ENCODE measurements around the gene STARD13.

Gene STARD13

GRCh38 chr13:33150662-33151061 lies 134.9 kb downstream of the STARD13 start:
- TF ChIP-seq CTCF (IDR thresholded peaks at IDR 0.05; ENCODE audit: insufficient read depth, low read depth, low read length, missing control alignments) = no peak
- no peak overlapping the region for H3K4me3 ChIP-seq (ENCODE audit: low read length)
- DNase-seq (ENCODE audit: low read depth) = no peak

GRCh38 chr13:33150126-33150525 lies 135.4 kb downstream of the STARD13 start:
- H3K4me3 ChIP-seq (ENCODE audit: low read length) = no peak overlapping the region
- no peak for TF ChIP-seq CTCF (IDR thresholded peaks at IDR 0.05; ENCODE audit: insufficient read depth, low read depth, low read length, missing control alignments)
- peak; percentile 51 for DNase-seq (ENCODE audit: low read depth)

- TF ChIP-seq CTCF (IDR thresholded peaks at IDR 0.05; ENCODE audit: insufficient read depth, low read depth, low read length, missing control alignments) = no peak
- DNase-seq (ENCODE audit: low read depth) = no peak
- no peak overlapping the region for H3K4me3 ChIP-seq (ENCODE audit: low read length)
These were observed 137.7 kb downstream of the STARD13 start for GRCh38 chr13:33147832-33148231.

GRCh38 chr13:33146843-33147611 lies 138.5 kb downstream of the STARD13 start:
- TF ChIP-seq CTCF (IDR thresholded peaks at IDR 0.05; ENCODE audit: insufficient read depth, low read depth, low read length, missing control alignments) = no peak
- no peak overlapping the region for H3K4me3 ChIP-seq (ENCODE audit: low read length)
- no peak for DNase-seq (ENCODE audit: low read depth)

GRCh38 chr13:33145667-33146066 lies 139.9 kb downstream of the STARD13 start:
- TF ChIP-seq CTCF (IDR thresholded peaks at IDR 0.05; ENCODE audit: insufficient read depth, low read depth, low read length, missing control alignments) = no peak
- H3K4me3 ChIP-seq (ENCODE audit: low read length) = no peak overlapping the region
- DNase-seq (ENCODE audit: low read depth) = no peak

GRCh38 chr13:33144358-33144784 lies 141.2 kb downstream of the STARD13 start:
- no peak overlapping the region for H3K4me3 ChIP-seq (ENCODE audit: low read length)
- TF ChIP-seq CTCF (IDR thresholded peaks at IDR 0.05; ENCODE audit: insufficient read depth, low read depth, low read length, missing control alignments) = no peak
- DNase-seq (ENCODE audit: low read depth) = no peak
